ENCODE measurements around the gene MAP3K10. TPM values are rescaled to one million over a fixed set of nuclear protein-coding genes. Genes with fewer than 3 reads are reported as not detected.

MAP3K10 gene
- total and polyA plus RNA-seq, 2 of the 13 experiments (the other 11 are each of a cell fraction or from before 2014, with no cell fraction given): 3.4 to 5.0 TPM

GRCh38 chr19:40231544-40232424 is 40.6 kb downstream of the MAP3K10 start (continued):
- TF ChIP-seq SMAD3 (CRISPR knock-in tag; IDR thresholded peaks at IDR 0.05) (0 out of 2 replicates have a peak, but pooled peaks have one; percentile 41), SP4 (CRISPR knock-in tag; IDR thresholded peaks at IDR 0.05) (no peak), ZNF556 (CRISPR knock-in tag; IDR thresholded peaks at IDR 0.05; ENCODE audit: borderline replicate concordance) (peak; percentile 92), ZNF430 (CRISPR knock-in tag; IDR thresholded peaks at IDR 0.05) (0 out of 2 replicates have a peak, but pooled peaks have one; percentile 76), TRAFD1 (CRISPR knock-in tag; IDR thresholded peaks at IDR 0.05; ENCODE audit: borderline replicate concordance) (no peak), KLF9 (CRISPR knock-in tag; IDR thresholded peaks at IDR 0.05; ENCODE audit: low read depth) (peak; percentile 80; the same call in 1 of the 2 replicates), TFDP2 (CRISPR knock-in tag; IDR thresholded peaks at IDR 0.05) (peak; percentile 78), MNT (IDR thresholded peaks at IDR 0.05) (peak; percentile 58), RNF2 (conservative IDR thresholded peaks at IDR 0.05; ENCODE audit: low read depth) (no peak), ZNF468 (CRISPR knock-in tag; IDR thresholded peaks at IDR 0.05) (no peak), SNAPC5 (CRISPR knock-in tag; IDR thresholded peaks at IDR 0.05; ENCODE audit: borderline replicate concordance) (no peak; the same call in 1 of the 2 replicates), ZNF296 (CRISPR knock-in tag; conservative IDR thresholded peaks at IDR 0.05) (peak; percentile 79; the same call in 1 of the 2 replicates), ZNF790 (CRISPR knock-in tag; IDR thresholded peaks at IDR 0.05; ENCODE audit: borderline replicate concordance) (no peak), ZBTB43 (CRISPR knock-in tag; conservative IDR thresholded peaks at IDR 0.05) (peak; percentile 71), ZSCAN25 (CRISPR knock-in tag; IDR thresholded peaks at IDR 0.05) (0 out of 2 replicates have a peak, but pooled peaks have one; percentile 21), CSRNP1 (CRISPR knock-in tag; IDR thresholded peaks at IDR 0.05) (peak; percentile 61; the same call in 1 of the 2 replicates), KMT2A (CRISPR knock-in tag; IDR thresholded peaks at IDR 0.05) (peak; percentile 67), TRIM24 (CRISPR knock-in tag; IDR thresholded peaks at IDR 0.05) (no peak), ESRRA (CRISPR knock-in tag; IDR thresholded peaks at IDR 0.05; ENCODE audit: low read depth) (0 out of 2 replicates have a peak, but pooled peaks have one; percentile 57), ZBTB25 (CRISPR knock-in tag; IDR thresholded peaks at IDR 0.05) (peak; percentile 79)

Data from HepG2 (cell line).